ENCODE results near the gene NXN.

GRCh38 chr17:903691-904481 lies 75.7 kb downstream of the NXN start:
- TF ChIP-seq CTCF (IDR thresholded peaks at IDR 0.05; ENCODE audit: insufficient read depth, low read length) (no peak), REST (IDR thresholded peaks at IDR 0.05; ENCODE audit: insufficient replicate concordance, low read depth) (no peak), POLR2AphosphoS5 (IDR thresholded peaks at IDR 0.05; ENCODE audit: low read depth) (no peak)

Data from HL-60 (cell line).